GM23338 (cell line): ENCODE data around the gene NDUFAF8. TPM values are rescaled to one million over a fixed set of nuclear protein-coding genes. Genes with fewer than 3 reads are reported as not detected.

Experiments used
- ATAC-seq: fragments of 200-7000 bp; cut with Tn5 transposase; 3 replicates; pipeline ENCODE4 v1.9.1; 2020
- DNase-seq: peaks from one replicate; pipeline ENCODE4 v3.0.0-alpha.2; 2015; ENCODE audit warnings: low spot score
- H2AFZ ChIP-seq: fragments of 200-600 bp; sonication (generic); 2 replicates; pipeline ENCODE4 v1.8.0; 2016; ENCODE audit warnings: antibody characterized with exemption, mild to moderate bottlenecking, moderate library complexity
- H3F3A ChIP-seq: fragments of 200-600 bp; sonication (generic); replicated peaks from 2 replicates; pipeline ENCODE4 v1.8.0; 2017; ENCODE audit warnings: antibody characterized with exemption, mixed run types, low read depth
- H3K27ac ChIP-seq: fragments of 200-600 bp; sonication (generic); 2 replicates; pipeline ENCODE4 v1.6.1; 2016; ENCODE audit warnings: low read depth
- H3K27me3 ChIP-seq: fragments of 200-600 bp; sonication (generic); 2 replicates; pipeline ENCODE4 v1.8.0; 2016; ENCODE audit warnings: mild to moderate bottlenecking, mixed run types, moderate library complexity; ENCODE audit not compliant: insufficient read depth
- H3K36me3 ChIP-seq: fragments of 200-600 bp; sonication (generic); 2 replicates; pipeline ENCODE4 v1.8.0; 2016; ENCODE audit warnings: mild to moderate bottlenecking; ENCODE audit not compliant: insufficient read depth
- H3K4me1 ChIP-seq: fragments of 200-600 bp; sonication (generic); 2 replicates; pipeline ENCODE4 v1.8.0; 2016; ENCODE audit warnings: mild to moderate bottlenecking, moderate library complexity; ENCODE audit not compliant: insufficient read depth
- H3K4me2 ChIP-seq: fragments of 200-600 bp; sonication (generic); 2 replicates; pipeline ENCODE4 v1.7.1; 2017; ENCODE audit warnings: mixed run types
- H3K4me3 ChIP-seq: fragments of 200-600 bp; sonication (generic); 2 replicates; pipeline ENCODE4 v1.6.1; 2016; ENCODE audit warnings: mixed run types
- H3K79me2 ChIP-seq: fragments of 200-600 bp; sonication (generic); replicated peaks from 2 replicates; pipeline ENCODE4 v1.8.0; 2017; ENCODE audit warnings: mild to moderate bottlenecking; ENCODE audit not compliant: insufficient read depth
- H3K9me2 ChIP-seq: fragments of 200-600 bp; sonication (generic); 2 replicates; pipeline ENCODE4 v1.8.0; 2017; ENCODE audit not compliant: insufficient read depth
- H4K20me1 ChIP-seq: fragments of 200-600 bp; sonication (generic); replicated peaks from 2 replicates; pipeline ENCODE4 v1.8.0; 2017; ENCODE audit warnings: mild to moderate bottlenecking; ENCODE audit not compliant: insufficient read depth
- H3K27ac Mint-ChIP-seq: 2 replicates; pipeline ENCODE4 v1.8.0; 2020; ENCODE audit warnings: inconsistent platforms, mild to moderate bottlenecking, moderate library complexity, mixed read lengths
- H3K27me3 Mint-ChIP-seq: 3 replicates; pipeline ENCODE4 v1.8.0; 2022; ENCODE audit warnings: low read depth, mild to moderate bottlenecking, moderate library complexity, mixed read lengths, inconsistent platforms; ENCODE audit not compliant: insufficient read depth, poor library complexity
- H3K36me3 Mint-ChIP-seq: 3 replicates; pipeline ENCODE4 v1.8.0; 2021; ENCODE audit warnings: low read depth, mild to moderate bottlenecking, inconsistent platforms, moderate library complexity, mixed read lengths
- H3K4me1 Mint-ChIP-seq: 3 replicates; pipeline ENCODE4 v1.8.0; 2020; ENCODE audit warnings: mild to moderate bottlenecking, inconsistent platforms, mixed read lengths
- H3K4me3 Mint-ChIP-seq: 3 replicates; pipeline ENCODE4 v1.8.0; 2021; ENCODE audit warnings: moderate library complexity, mild to moderate bottlenecking, inconsistent platforms, mixed read lengths
- H3K9me3 Mint-ChIP-seq: 3 replicates; pipeline ENCODE4 v1.8.0; 2020; ENCODE audit warnings: moderate library complexity, mild to moderate bottlenecking, inconsistent platforms, mixed read lengths
- CREB1 ChIP-seq: fragments of 250-450 bp; sonication (Bioruptor Pico); IDR thresholded peaks from 2 replicates; pipeline ENCODE4 v1.5.0; 2020; ENCODE audit warnings: low read depth, mild to moderate bottlenecking, moderate library complexity
- EZH2 ChIP-seq: fragments of 200-600 bp; sonication (generic); IDR thresholded peaks from one replicate; pipeline ENCODE4 v1.8.0; 2017; ENCODE audit warnings: antibody characterized with exemption, mild to moderate bottlenecking, low read depth; ENCODE audit not compliant: unreplicated experiment
- EZH2phosphoT487 ChIP-seq: fragments of 200-600 bp; sonication (generic); IDR thresholded peaks from one replicate; pipeline ENCODE4 v1.8.1; 2018; ENCODE audit warnings: antibody characterized with exemption; ENCODE audit not compliant: unreplicated experiment
- JUNB ChIP-seq: IDR thresholded peaks from one replicate; pipeline ENCODE4 v1.6.1; 2016; ENCODE audit warnings: antibody characterized with exemption; ENCODE audit not compliant: unreplicated experiment
- NANOG ChIP-seq: IDR thresholded peaks from 2 replicates; pipeline ENCODE4 v1.6.1; 2016; ENCODE audit warnings: antibody characterized with exemption, borderline replicate concordance
- POLR2AphosphoS5 ChIP-seq: IDR thresholded peaks from 2 replicates; pipeline ENCODE4 v1.6.1; 2016; ENCODE audit warnings: antibody characterized with exemption, low read depth
- STAT1 ChIP-seq: IDR thresholded peaks from one replicate; pipeline ENCODE4 v1.6.1; 2016; ENCODE audit warnings: antibody characterized with exemption; ENCODE audit not compliant: unreplicated experiment
- ZNF114 ChIP-seq: fragments of 250-450 bp; sonication (Bioruptor Pico); IDR thresholded peaks from 2 replicates; pipeline ENCODE4 v1.5.0; 2020; ENCODE audit warnings: mild to moderate bottlenecking, moderate library complexity
- ZNF331 ChIP-seq: fragments of 250-450 bp; sonication (Bioruptor Pico); IDR thresholded peaks from 2 replicates; pipeline ENCODE4 v1.5.0; 2020; ENCODE audit warnings: low read depth, mild to moderate bottlenecking, moderate library complexity
- polyA plus RNA-seq: library from polyadenylated mRNA; unstranded; fragments of >200 nt; fragmentation: Nextera tagmentation; extraction: Ambion mirVana; gene quantifications from 2 replicates; pipeline ENCODE4 v1.2.1, GENCODE V29; 2016
- total RNA-seq: library from RNA; depleted of rRNA; stranded (reverse); fragments of >200 nt; shearing (Covaris generic); gene quantifications from 2 replicates; pipeline ENCODE4 v1.2.3, GENCODE V29; 2014
- TF ChIP-seq, protein P1 (sequence below), 2 experiments: fragments of 200-600 bp in 1 of 2; sonication (generic) in 1 of 2; conservative IDR thresholded peaks; 2 replicates each; pipeline versions ENCODE4 v1.5.1 to v1.6.1; 2016 to 2017; ENCODE audit warnings: antibody characterized with exemption in 2 of 2, low read depth in 2 of 2, mild to moderate bottlenecking in 2 of 2, moderate library complexity in 1 of 2
- TF ChIP-seq, protein P2 (sequence below): IDR thresholded peaks from 2 replicates; pipeline ENCODE4 v1.6.1; 2016; ENCODE audit warnings: antibody characterized with exemption
- TF ChIP-seq, protein P3 (sequence below): fragments of 250-450 bp; sonication (Bioruptor Pico); IDR thresholded peaks from 2 replicates; pipeline ENCODE4 v1.5.0; 2020; ENCODE audit warnings: mild to moderate bottlenecking, moderate library complexity

The NDUFAF8 gene
- total and polyA plus RNA-seq, 2 experiments from 2014 or later = 21.5 to 156 TPM

DNA sequence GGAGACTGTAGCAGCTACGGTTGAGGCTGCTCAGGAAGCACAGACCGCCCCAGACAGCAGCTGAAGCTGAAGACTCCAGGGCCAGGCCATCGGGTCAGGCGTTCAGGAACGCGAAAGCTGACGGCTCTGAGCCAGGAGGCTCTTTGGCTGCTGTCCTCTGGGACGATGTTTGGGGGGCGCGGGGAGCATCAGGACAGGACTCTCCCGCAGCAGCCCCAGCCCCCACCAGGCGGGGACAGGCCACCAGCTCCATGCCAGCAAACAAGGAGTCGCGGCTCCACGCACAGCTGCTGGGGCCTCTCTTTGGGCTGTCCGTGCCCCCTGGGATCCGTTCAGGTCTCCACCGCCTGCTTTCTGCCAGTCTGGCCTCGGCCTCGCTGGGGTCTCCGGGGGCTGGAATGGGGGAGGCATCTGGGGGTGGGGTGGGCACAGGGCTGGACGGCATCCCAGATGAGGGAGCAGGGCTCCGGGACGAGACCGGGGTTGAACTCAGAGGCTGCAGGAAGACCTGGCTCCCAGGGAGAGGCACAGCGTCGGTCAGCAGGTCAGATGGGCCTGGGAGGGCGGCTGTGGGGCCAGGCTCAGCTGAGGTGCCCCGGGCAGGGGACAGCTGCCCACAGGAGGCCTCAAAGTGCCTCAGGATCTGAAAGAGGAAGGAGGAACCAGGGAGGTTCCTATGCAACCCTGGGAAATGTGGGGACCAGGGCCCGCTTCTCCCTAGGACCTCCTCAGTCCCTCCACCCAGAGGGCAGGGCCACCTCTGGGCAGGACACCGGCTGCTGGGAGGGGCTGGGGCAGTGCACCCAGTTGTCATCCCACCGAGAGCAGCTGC lies 10.1 kb upstream of the NDUFAF8 start:
- Histone ChIP-seq H3K27me3 (0 out of 2 replicates have a peak, but pooled peaks cover 1% of the 10 kb centered on the region), H3K27ac (no peak overlapping the region), H4K20me1 (no peaks in the 10 kb centered on the region), H3K4me3 (no peak overlapping the region), H3K79me2 (no peaks in the 10 kb centered on the region), H3K36me3 (no peaks in the 10 kb centered on the region), H3K4me2 (no peak overlapping the region), H2AFZ (no peak overlapping the region), H3F3A (no peaks in the 10 kb centered on the region), H3K4me1 (peaks cover under 1% of the 10 kb centered on the region; the same call in 1 of the 2 replicates), H3K9me2 (no peaks in the 10 kb centered on the region)
- Mint-ChIP-seq H3K9me3 (no peaks in the 10 kb centered on the region; the same call in 2 of the 3 replicates), H3K27ac (no peak overlapping the region), H3K36me3 (peaks cover 12% of the 10 kb centered on the region), H3K4me1 (0 out of 3 replicates have a peak, but pooled peaks cover under 1% of the 10 kb centered on the region), H3K4me3 (no peak overlapping the region), H3K27me3 (peaks cover 4% of the 10 kb centered on the region)
- DNase-seq (no peak), ATAC-seq (no peak)
- TF ChIP-seq POLR2AphosphoS5 (no peak), NANOG (no peak), JUNB (no peak), EZH2phosphoT487 (no peak), CREB1 (CRISPR knock-in tag) (no peak), STAT1 (no peak), ZNF114 (CRISPR knock-in tag) (no peak), ZNF331 (CRISPR knock-in tag) (no peak)
- TF ChIP-seq, protein P1, sequence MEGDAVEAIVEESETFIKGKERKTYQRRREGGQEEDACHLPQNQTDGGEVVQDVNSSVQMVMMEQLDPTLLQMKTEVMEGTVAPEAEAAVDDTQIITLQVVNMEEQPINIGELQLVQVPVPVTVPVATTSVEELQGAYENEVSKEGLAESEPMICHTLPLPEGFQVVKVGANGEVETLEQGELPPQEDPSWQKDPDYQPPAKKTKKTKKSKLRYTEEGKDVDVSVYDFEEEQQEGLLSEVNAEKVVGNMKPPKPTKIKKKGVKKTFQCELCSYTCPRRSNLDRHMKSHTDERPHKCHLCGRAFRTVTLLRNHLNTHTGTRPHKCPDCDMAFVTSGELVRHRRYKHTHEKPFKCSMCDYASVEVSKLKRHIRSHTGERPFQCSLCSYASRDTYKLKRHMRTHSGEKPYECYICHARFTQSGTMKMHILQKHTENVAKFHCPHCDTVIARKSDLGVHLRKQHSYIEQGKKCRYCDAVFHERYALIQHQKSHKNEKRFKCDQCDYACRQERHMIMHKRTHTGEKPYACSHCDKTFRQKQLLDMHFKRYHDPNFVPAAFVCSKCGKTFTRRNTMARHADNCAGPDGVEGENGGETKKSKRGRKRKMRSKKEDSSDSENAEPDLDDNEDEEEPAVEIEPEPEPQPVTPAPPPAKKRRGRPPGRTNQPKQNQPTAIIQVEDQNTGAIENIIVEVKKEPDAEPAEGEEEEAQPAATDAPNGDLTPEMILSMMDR (conservative IDR thresholded peaks at IDR 0.05; ENCODE audit: low read depth in 2 of 2) = no peak
- TF ChIP-seq, protein P2, sequence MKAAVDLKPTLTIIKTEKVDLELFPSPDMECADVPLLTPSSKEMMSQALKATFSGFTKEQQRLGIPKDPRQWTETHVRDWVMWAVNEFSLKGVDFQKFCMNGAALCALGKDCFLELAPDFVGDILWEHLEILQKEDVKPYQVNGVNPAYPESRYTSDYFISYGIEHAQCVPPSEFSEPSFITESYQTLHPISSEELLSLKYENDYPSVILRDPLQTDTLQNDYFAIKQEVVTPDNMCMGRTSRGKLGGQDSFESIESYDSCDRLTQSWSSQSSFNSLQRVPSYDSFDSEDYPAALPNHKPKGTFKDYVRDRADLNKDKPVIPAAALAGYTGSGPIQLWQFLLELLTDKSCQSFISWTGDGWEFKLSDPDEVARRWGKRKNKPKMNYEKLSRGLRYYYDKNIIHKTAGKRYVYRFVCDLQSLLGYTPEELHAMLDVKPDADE = no peak

DNA sequence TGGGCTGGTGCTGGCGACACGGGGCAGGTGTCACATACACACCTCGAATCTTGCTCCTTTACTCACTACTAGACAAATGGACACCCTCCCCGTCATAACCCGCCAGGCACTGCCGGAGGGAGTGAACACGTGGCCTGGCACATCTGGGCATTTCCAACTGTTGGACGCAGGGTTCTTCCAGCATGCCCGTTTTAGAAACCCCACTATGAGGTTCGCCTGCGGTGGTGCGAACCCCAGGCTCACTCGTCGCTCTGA lies 9.5 kb upstream of the NDUFAF8 start:
- Histone ChIP-seq H3K9me2 (no peaks in the 10 kb centered on the region), H4K20me1 (no peaks in the 10 kb centered on the region), H3K79me2 (no peaks in the 10 kb centered on the region), H3K27me3 (no peaks in the 10 kb centered on the region), H3K4me2 (no peak overlapping the region), H3K4me3 (no peak overlapping the region), H3K36me3 (no peaks in the 10 kb centered on the region), H3F3A (no peaks in the 10 kb centered on the region), H3K27ac (no peak overlapping the region), H3K4me1 (no peaks in the 10 kb centered on the region), H2AFZ (no peak overlapping the region)
- H3K4me3 Mint-ChIP-seq = no peak overlapping the region; the same call in 2 of the 3 replicates
- H3K36me3 Mint-ChIP-seq = peaks cover 13% of the 10 kb centered on the region
- no peaks in the 10 kb centered on the region for H3K4me1 Mint-ChIP-seq
- H3K27ac Mint-ChIP-seq = no peak overlapping the region
- H3K27me3 Mint-ChIP-seq = peaks cover 4% of the 10 kb centered on the region
- ATAC-seq (no peak), DNase-seq (no peak)
- H3K9me3 Mint-ChIP-seq = no peaks in the 10 kb centered on the region; the same call in 2 of the 3 replicates
- TF ChIP-seq EZH2 = no peak
- no peak for TF ChIP-seq EZH2phosphoT487
- TF ChIP-seq, protein P3, sequence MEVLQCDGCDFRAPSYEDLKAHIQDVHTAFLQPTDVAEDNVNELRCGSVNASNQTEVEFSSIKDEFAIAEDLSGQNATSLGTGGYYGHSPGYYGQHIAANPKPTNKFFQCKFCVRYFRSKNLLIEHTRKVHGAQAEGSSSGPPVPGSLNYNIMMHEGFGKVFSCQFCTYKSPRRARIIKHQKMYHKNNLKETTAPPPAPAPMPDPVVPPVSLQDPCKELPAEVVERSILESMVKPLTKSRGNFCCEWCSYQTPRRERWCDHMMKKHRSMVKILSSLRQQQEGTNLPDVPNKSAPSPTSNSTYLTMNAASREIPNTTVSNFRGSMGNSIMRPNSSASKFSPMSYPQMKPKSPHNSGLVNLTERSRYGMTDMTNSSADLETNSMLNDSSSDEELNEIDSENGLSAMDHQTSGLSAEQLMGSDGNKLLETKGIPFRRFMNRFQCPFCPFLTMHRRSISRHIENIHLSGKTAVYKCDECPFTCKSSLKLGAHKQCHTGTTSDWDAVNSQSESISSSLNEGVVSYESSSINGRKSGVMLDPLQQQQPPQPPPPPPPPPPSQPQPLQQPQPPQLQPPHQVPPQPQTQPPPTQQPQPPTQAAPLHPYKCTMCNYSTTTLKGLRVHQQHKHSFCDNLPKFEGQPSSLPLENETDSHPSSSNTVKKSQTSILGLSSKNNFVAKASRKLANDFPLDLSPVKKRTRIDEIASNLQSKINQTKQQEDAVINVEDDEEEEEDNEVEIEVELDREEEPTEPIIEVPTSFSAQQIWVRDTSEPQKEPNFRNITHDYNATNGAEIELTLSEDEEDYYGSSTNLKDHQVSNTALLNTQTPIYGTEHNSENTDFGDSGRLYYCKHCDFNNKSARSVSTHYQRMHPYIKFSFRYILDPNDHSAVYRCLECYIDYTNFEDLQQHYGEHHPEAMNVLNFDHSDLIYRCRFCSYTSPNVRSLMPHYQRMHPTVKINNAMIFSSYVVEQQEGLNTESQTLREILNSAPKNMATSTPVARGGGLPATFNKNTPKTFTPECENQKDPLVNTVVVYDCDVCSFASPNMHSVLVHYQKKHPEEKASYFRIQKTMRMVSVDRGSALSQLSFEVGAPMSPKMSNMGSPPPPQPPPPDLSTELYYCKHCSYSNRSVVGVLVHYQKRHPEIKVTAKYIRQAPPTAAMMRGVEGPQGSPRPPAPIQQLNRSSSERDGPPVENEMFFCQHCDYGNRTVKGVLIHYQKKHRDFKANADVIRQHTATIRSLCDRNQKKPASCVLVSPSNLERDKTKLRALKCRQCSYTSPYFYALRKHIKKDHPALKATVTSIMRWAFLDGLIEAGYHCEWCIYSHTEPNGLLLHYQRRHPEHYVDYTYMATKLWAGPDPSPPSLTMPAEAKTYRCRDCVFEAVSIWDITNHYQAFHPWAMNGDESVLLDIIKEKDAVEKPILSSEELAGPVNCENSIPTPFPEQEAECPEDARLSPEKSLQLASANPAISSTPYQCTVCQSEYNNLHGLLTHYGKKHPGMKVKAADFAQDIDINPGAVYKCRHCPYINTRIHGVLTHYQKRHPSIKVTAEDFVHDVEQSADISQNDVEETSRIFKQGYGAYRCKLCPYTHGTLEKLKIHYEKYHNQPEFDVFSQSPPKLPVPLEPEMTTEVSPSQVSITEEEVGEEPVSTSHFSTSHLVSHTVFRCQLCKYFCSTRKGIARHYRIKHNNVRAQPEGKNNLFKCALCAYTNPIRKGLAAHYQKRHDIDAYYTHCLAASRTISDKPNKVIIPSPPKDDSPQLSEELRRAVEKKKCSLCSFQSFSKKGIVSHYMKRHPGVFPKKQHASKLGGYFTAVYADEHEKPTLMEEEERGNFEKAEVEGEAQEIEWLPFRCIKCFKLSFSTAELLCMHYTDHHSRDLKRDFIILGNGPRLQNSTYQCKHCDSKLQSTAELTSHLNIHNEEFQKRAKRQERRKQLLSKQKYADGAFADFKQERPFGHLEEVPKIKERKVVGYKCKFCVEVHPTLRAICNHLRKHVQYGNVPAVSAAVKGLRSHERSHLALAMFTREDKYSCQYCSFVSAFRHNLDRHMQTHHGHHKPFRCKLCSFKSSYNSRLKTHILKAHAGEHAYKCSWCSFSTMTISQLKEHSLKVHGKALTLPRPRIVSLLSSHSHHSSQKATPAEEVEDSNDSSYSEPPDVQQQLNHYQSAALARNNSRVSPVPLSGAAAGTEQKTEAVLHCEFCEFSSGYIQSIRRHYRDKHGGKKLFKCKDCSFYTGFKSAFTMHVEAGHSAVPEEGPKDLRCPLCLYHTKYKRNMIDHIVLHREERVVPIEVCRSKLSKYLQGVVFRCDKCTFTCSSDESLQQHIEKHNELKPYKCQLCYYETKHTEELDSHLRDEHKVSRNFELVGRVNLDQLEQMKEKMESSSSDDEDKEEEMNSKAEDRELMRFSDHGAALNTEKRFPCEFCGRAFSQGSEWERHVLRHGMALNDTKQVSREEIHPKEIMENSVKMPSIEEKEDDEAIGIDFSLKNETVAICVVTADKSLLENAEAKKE (CRISPR knock-in tag) = no peak
- TF ChIP-seq STAT1 = no peak
